ENCODE results near the gene GNAO1.

GNAO1 gene

GRCh38 chr16:56309008-56309407, 117.7 kb downstream of the GNAO1 start:
- Mint-ChIP-seq H3K4me3 (no peak overlapping the region), H3K9me3 (no peaks in the 10 kb centered on the region), H3K36me3 (ENCODE audit: low read depth) (no peaks in the 10 kb centered on the region), H3K4me1 (ENCODE audit: low read depth) (peaks cover 8% of the 10 kb centered on the region), H3K27me3 (no peaks in the 10 kb centered on the region), H3K27ac (no peak overlapping the region)
- DNase-seq: no peak

GRCh38 chr16:56310690-56311089, 119.4 kb downstream of the GNAO1 start:
- Mint-ChIP-seq H3K27me3 (no peaks in the 10 kb centered on the region), H3K36me3 (ENCODE audit: low read depth) (no peaks in the 10 kb centered on the region), H3K27ac (no peak overlapping the region), H3K4me3 (no peak overlapping the region), H3K9me3 (no peaks in the 10 kb centered on the region), H3K4me1 (ENCODE audit: low read depth) (peaks cover 8% of the 10 kb centered on the region)
- DNase-seq: no peak

GRCh38 chr16:56311208-56312027, 120.1 kb downstream of the GNAO1 start:
- Mint-ChIP-seq H3K4me1 (ENCODE audit: low read depth) (peaks cover 8% of the 10 kb centered on the region), H3K4me3 (no peak overlapping the region), H3K27me3 (no peaks in the 10 kb centered on the region), H3K27ac (no peak overlapping the region), H3K36me3 (ENCODE audit: low read depth) (no peaks in the 10 kb centered on the region), H3K9me3 (no peaks in the 10 kb centered on the region)
- no peak for DNase-seq

- no peak for DNase-seq
- Mint-ChIP-seq H3K4me3 (no peak overlapping the region), H3K4me1 (ENCODE audit: low read depth) (peaks cover 8% of the 10 kb centered on the region), H3K36me3 (ENCODE audit: low read depth) (no peaks in the 10 kb centered on the region), H3K9me3 (no peaks in the 10 kb centered on the region), H3K27me3 (no peaks in the 10 kb centered on the region), H3K27ac (no peak overlapping the region)
Observed at GRCh38 chr16:56312028-56312300, 120.7 kb downstream of the GNAO1 start.

- H3K27ac Mint-ChIP-seq: no peak overlapping the region
- no peak for DNase-seq
- no peaks in the 10 kb centered on the region for H3K36me3 Mint-ChIP-seq (ENCODE audit: low read depth)
- no peaks in the 10 kb centered on the region for H3K9me3 Mint-ChIP-seq
- H3K27me3 Mint-ChIP-seq: peaks cover 4% of the 10 kb centered on the region
- H3K4me1 Mint-ChIP-seq (ENCODE audit: low read depth): peaks cover 10% of the 10 kb centered on the region
- H3K4me3 Mint-ChIP-seq: no peak overlapping the region
Observed at GRCh38 chr16:56312556-56312955, 121.3 kb downstream of the GNAO1 start.

GRCh38 chr16:56314244-56314850, 123.1 kb downstream of the GNAO1 start:
- Mint-ChIP-seq H3K9me3 (no peaks in the 10 kb centered on the region), H3K4me3 (no peak overlapping the region), H3K27ac (no peak overlapping the region), H3K4me1 (ENCODE audit: low read depth) (peaks cover 15% of the 10 kb centered on the region), H3K27me3 (peaks cover 5% of the 10 kb centered on the region), H3K36me3 (ENCODE audit: low read depth) (no peaks in the 10 kb centered on the region)
- no peak for DNase-seq

GRCh38 chr16:56315955-56316354, 124.7 kb downstream of the GNAO1 start:
- peaks cover 5% of the 10 kb centered on the region for H3K27me3 Mint-ChIP-seq
- H3K36me3 Mint-ChIP-seq (ENCODE audit: low read depth): no peaks in the 10 kb centered on the region
- H3K27ac Mint-ChIP-seq: no peak overlapping the region

GRCh38 chr16:56316545-56316944, 125.3 kb downstream of the GNAO1 start:
- no peak for DNase-seq
- H3K27me3 Mint-ChIP-seq: peaks cover 5% of the 10 kb centered on the region
- H3K27ac Mint-ChIP-seq: no peak overlapping the region
- H3K4me3 Mint-ChIP-seq: no peak overlapping the region
- H3K36me3 Mint-ChIP-seq (ENCODE audit: low read depth): no peaks in the 10 kb centered on the region
- peaks cover 7% of the 10 kb centered on the region for H3K4me1 Mint-ChIP-seq (ENCODE audit: low read depth)
- H3K9me3 Mint-ChIP-seq: no peaks in the 10 kb centered on the region

More at GRCh38 chr16:56315955-56316354, 124.7 kb downstream of the GNAO1 start:
- Mint-ChIP-seq H3K4me1 (ENCODE audit: low read depth) (peaks cover 8% of the 10 kb centered on the region), H3K4me3 (no peak overlapping the region), H3K9me3 (no peaks in the 10 kb centered on the region)
- no peak for DNase-seq

GRCh38 chr16:56317998-56318826, 126.9 kb downstream of the GNAO1 start:
- Mint-ChIP-seq H3K36me3 (ENCODE audit: low read depth) (no peaks in the 10 kb centered on the region), H3K9me3 (no peaks in the 10 kb centered on the region), H3K4me3 (peak overlapping the region; percentile 31), H3K4me1 (ENCODE audit: low read depth) (peaks cover 7% of the 10 kb centered on the region), H3K27ac (no peak overlapping the region), H3K27me3 (peaks cover 5% of the 10 kb centered on the region)
- peak; percentile 88 for DNase-seq

- DNase-seq: no peak
- no peaks in the 10 kb centered on the region for H3K36me3 Mint-ChIP-seq (ENCODE audit: low read depth)
- H3K9me3 Mint-ChIP-seq: no peaks in the 10 kb centered on the region
- no peak overlapping the region for H3K4me3 Mint-ChIP-seq
- H3K4me1 Mint-ChIP-seq (ENCODE audit: low read depth): peaks cover 7% of the 10 kb centered on the region
- H3K27ac Mint-ChIP-seq: no peak overlapping the region
- peaks cover 5% of the 10 kb centered on the region for H3K27me3 Mint-ChIP-seq
Observed at GRCh38 chr16:56318827-56319140, 127.5 kb downstream of the GNAO1 start.

GRCh38 chr16:56319376-56319775, 128.1 kb downstream of the GNAO1 start:
- no peak overlapping the region for H3K4me3 Mint-ChIP-seq

GRCh38 chr16:56320056-56320455, 128.8 kb downstream of the GNAO1 start:
- Mint-ChIP-seq H3K27me3 (peaks cover 5% of the 10 kb centered on the region), H3K27ac (no peak overlapping the region), H3K4me1 (ENCODE audit: low read depth) (peaks cover 7% of the 10 kb centered on the region), H3K36me3 (ENCODE audit: low read depth) (no peaks in the 10 kb centered on the region), H3K9me3 (no peaks in the 10 kb centered on the region), H3K4me3 (no peak overlapping the region)
- DNase-seq: no peak

More at GRCh38 chr16:56319376-56319775, 128.1 kb downstream of the GNAO1 start:
- Mint-ChIP-seq H3K27me3 (peaks cover 5% of the 10 kb centered on the region), H3K36me3 (ENCODE audit: low read depth) (no peaks in the 10 kb centered on the region), H3K4me1 (ENCODE audit: low read depth) (peaks cover 7% of the 10 kb centered on the region), H3K9me3 (no peaks in the 10 kb centered on the region), H3K27ac (no peak overlapping the region)
- no peak for DNase-seq

GRCh38 chr16:56320811-56321558, 129.7 kb downstream of the GNAO1 start:
- peaks cover 7% of the 10 kb centered on the region for H3K4me1 Mint-ChIP-seq (ENCODE audit: low read depth)
- H3K27ac Mint-ChIP-seq: no peak overlapping the region
- DNase-seq: no peak
- no peaks in the 10 kb centered on the region for H3K9me3 Mint-ChIP-seq
- H3K27me3 Mint-ChIP-seq: peaks cover 5% of the 10 kb centered on the region
- no peaks in the 10 kb centered on the region for H3K36me3 Mint-ChIP-seq (ENCODE audit: low read depth)
- H3K4me3 Mint-ChIP-seq: no peak overlapping the region

- H3K4me3 Mint-ChIP-seq: no peak overlapping the region
- no peaks in the 10 kb centered on the region for H3K9me3 Mint-ChIP-seq
- no peak for DNase-seq
- no peaks in the 10 kb centered on the region for H3K36me3 Mint-ChIP-seq (ENCODE audit: low read depth)
- H3K4me1 Mint-ChIP-seq (ENCODE audit: low read depth): peaks cover 7% of the 10 kb centered on the region
- H3K27ac Mint-ChIP-seq: no peak overlapping the region
- H3K27me3 Mint-ChIP-seq: peaks cover 5% of the 10 kb centered on the region
Observed at GRCh38 chr16:56321571-56321970, 130.3 kb downstream of the GNAO1 start.

Data from activated T-cell treated with anti-CD3 and anti-CD28 coated beads, Interleukin-2, amount 50 U/mL, for 24 hours (primary cell).